HG03095 (cell line): ENCODE data around the gene TLNRD1.
"Not testable (repeated sequence)": the region's sequence is repeated elsewhere in the genome, so short reads cannot be mapped to it uniquely, and the experiment has no call there.

Experiments
- ATAC-seq: cut with Tn5 transposase; IDR thresholded peaks from one replicate; pipeline ENCODE4 v1.9.1; 2021; ENCODE audit warnings: moderate library complexity; ENCODE audit not compliant: unreplicated experiment

TLNRD1 gene

DNA sequence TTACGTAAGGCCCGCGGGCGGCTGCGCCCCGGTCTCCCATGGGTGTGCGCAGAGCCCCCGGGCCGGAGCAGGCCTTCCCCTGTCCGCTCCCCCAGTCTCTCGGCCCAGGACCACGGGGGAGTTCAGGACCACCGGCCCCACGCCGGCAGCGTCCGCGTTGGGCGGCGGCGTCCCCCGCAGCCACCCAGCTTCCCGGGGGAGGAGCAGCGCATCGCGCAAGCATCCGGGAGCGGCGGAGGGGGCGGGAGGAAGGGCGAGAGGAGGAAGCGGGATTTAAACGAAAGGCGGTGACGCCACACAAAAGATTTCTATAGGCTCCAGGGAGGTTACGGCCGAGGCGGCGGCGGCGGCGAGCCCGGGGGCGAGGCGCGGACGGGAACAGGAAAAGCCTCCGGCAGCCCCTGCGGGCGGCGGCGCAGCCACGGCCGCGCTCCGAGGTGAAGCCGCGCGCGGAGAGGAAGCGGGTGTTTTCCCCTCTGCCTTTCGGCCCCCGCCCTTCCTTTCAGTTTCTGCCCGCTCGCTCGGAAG is at the start of gene TLNRD1:
Gene TLNRD1, plus strand, starts transcription at position 300 of the 528 bp plus-strand sequence. CDS start 1,349 bp downstream, outside the sequence.
- peak; percentile 53 for ATAC-seq

DNA sequence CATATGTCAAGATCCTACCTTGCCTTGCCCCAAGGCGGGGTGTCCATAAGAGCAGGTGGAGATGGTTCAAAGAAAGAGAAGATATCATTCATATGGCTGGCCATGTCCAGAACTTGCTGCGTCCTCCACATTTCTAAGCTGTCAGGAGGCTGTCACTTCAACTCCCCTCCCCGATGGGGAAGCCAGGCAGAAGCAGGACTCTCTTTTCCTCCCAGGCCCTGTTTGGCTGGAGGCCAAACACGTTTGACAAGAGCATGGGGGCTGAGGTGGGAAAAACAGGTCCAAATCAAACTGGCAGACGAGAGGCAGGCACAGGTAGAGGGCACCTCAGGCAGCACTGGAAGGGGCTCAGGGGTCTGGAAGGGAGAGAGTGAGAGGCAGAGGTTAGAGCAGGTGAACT is 48.8 kb upstream of the TLNRD1 start:
- no peak for ATAC-seq

DNA sequence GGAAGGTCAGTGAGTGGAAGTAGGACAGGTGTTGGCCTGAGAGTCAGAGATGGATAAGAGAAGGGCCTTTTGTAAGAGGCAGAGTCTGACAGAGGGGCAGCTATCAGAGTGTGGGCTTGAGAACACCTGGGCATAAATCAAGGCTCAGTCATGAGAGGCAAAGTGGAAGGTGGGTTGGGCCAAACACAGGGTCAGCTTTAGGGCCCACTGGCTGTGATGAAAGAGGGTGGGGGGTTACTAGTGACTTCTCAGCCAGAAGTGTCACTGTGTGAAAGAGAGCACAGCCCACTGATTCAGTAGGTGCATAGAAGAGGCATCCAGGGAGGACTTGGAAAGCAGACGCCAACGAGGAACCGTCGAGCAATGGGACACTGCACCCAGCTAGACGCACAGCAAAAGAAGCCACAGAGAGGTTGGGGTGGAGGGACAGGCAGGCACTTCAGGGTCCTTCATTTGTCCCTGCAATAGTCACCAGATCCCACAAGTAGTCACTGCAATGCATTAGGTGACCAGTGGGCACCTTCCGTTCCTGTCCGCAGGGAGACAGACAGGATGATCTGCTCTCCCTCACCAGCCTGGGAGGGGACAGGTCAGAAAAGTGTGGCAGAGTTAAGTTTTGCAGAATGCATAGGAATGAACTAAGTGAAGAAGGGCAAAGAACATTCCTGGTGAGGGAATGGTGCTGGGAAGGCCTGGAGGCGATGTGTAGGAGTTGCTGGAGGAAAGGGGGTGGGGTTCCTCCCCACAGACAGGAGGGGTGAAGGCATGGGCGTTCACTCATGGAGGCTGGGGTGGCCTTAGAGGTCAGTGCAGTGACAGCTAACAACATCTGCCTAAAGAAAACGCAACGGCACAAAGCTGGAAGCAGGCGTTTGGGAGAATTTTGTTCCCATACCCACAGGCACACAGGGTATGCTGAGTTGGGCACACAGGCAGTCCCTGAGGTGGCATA is 47.4 kb upstream of the TLNRD1 start:
- no peak for ATAC-seq

DNA sequence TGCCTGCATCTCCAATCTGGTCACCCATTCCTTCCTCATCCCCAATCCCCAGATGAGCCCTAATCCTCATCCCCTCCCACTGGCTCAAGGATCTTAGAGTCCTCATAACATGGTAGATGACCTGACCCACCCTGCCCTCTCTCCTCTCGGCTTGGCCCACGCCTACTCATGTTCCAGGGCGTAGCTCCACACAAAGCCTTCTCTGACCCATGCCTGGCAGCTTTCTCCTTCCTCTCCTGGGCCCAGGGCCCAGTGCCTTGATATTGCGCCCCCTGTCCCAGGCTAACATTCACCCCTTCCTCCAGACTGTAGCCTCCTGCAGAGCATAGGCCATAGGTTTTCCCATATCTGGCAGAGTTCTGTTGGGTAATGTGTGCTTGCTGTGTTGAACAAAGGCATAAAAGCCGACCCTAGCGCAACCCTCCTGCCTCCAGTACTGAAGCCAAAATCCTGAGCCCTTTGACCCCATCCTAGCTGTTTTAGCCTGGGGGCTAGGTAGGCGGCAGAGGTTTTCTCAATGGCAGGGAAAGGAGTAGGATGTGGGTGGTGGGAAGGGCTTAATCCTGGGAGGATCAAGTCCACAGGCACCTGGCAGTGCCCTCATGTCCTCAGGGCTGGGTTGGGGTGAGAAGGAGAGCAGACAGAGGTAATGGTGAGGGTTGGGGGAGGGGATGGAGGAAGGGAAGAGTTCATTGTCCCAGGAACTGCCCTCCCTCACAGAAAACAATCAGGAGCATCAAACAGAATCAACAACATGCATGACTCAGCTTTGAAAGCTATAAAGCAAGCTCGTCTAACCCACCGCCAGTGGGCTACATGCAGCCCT is 46.6 kb upstream of the TLNRD1 start:
- ATAC-seq: no peak

DNA sequence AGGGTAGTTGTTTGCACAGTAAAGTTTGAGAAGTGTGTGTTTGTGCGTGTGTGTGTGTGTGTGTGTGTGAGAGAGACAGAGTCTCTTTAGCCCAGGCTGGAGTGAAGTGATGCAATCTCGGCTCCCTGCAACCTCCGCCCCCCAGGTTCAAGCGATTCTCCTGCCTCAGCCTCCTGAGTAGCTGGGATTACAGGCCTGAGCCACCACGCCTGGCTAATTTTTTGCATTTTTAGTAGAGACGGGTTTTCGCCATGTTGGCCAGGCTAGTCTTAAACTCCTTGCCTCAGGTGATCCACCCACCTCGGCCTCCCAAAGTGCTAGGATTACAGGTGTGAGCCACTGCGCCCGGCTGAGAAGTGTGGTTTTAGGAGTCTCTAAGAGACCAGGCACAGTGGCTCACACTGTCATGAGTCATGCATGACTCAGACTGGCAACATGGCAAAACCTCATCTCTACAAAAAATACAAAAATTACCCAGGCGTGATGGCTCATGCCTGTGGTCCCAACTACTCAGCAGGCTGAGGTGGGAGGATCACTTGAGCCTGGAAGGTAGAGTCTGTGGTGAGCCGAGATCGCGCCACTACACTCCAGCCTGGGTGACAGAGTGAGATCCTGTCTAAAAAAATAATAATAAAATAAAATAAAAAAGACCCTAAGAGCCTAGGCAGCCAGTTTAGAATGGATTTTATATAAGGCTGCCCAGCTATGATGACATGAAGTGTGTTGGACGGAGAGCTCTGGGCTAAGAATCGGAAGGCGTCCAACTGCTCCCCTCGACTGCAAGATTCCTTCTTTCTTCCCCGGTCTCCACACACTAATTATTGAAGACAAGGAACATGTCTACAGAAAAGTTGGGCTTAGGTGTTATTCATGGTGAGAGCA is 44.9 kb upstream of the TLNRD1 start:
- ATAC-seq: not testable (repeated sequence)

DNA sequence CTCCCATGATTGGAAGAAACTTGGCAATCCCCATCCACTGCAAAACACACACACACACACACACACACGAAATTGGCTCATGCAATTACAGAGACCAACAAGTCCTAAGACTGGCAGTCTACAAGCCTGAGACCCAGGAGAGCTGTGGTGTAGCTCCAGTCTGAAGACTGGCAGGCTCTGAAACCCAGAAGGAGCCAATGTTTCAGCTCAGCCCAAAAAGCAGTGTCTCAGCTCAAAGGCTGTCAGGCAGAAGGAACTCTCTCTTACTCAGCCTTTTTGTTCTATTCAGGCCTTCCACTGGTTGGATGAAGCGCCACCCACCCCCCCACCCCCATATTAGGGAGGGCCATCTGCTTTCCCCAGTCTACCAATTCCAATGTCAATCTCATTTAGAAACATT is 43.2 kb upstream of the TLNRD1 start:
- ATAC-seq: no peak

DNA sequence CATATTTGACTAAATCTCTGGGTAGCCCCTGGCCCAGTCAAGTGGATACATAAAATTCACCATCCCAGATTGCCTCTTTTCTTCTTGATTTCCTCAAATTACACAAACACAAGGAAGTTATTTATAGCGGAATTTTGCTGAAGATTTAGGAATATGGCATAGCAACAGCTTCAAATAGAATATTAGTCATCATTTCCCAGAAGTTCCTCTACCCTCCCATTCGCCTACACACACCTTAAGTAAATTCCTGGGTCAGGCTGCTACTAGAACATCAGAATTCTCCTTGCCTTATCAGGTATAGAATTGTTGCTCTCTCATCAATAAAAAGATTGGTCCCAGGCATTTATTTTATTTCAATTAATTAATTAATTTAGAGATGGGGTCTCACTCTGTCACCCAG is 42.7 kb upstream of the TLNRD1 start:
- ATAC-seq: no peak

DNA sequence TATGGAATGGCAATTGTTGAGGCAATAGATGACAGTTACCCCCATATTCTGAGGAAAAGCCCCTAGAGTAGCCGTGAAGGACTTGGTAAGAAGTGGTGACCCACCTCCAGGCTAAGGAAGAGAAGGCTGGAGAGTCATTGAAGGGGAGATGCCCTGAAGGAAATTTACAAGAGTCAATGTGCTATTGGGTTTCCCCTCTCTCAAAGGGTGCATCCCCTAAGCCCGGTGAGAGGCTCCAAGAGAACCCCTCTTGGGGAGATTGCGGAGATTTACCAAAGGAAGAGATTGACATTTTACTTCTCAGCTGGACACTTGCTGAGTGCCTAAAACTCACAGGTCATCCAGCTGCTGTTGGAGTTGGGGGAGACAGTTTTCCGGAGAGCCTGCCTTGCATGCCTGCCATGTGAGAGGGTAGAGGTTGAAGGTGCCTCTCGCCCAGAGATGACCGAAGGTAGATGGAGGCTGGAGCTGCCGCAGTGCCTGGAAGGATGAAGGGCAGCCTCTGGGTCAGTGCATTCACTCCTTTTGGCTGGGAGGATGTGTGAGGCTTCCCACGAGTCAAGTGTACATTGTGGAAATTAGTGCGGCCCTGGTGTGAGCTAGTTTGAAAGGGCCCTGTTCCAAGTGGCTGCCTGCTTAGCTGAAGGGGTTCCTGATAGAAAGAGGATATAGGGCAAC is 41.8 kb upstream of the TLNRD1 start:
- ATAC-seq: no peak

DNA sequence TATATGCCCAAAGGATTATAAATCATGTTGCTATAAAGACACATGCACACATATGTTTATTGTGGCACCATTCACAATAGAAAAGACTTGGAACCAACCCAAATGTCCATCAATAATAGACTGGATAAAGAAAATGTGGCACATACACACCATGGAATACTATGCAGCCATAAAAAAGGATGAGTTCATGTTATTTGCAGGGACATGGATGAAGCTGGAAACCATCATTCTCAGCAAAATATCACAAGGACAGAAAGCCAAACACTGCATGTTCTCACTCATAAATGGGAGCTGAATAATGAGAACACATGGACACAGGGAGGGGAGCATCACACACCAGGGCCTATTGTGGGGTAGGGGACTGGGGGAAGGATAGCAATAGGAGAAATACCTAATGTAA is 35.3 kb upstream of the TLNRD1 start:
- not testable (repeated sequence) for ATAC-seq

DNA sequence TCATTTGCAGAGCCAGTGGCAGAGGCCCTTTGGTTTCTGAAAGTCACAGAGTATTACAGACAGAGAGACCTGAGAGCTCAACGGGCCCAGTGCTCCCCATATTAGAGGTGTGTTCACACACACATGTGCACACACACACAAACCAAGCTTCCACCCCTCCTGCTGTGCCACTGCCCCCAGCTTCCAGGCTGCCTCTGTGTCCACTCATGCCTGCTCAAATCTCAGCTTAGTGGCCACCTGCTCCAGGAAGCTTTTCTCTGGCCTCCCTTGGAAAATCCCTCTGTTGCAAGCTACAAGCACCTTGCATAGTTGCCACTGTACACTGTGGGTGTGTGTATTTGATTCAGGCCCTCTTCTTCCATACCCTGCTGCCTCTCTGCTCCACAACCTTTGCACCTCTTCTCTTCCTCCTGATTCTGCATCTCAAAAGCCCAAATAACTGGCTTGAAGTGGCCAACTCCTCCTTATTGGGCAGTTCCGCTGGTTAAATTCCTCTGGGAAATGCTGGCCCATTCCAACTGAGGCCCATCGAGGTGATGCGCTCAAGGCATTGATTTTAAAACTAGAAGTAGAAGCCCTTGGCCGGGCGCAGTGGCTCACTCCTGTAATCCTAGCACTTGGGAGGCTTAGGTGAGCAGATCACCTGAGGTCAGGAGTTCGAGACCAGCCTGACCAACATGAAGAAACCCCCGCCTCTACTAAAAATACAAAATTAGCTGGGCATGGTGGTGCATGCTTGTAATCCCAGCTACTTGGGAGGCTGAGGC is 34.1 kb upstream of the TLNRD1 start:
- ATAC-seq: no peak

DNA sequence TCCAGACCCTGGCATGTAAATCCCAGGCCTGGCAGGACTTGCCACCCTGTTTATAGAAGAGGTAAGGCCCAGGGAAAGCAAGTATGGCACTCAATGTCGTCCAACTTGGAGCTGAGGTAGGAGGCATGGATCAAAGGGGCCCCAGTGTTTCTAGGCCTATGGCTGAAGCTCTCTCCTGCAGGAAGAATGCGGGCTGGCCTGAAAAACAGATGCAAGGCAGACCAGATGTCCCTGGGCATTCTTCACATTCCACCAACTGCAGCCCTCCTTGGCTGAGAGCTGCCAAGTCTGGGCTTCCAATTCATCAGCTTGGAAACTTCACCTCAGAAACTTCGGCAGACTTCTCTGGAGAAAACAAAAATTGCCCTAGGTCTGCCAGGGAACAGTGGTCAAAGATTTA is 33.3 kb upstream of the TLNRD1 start:
- no peak for ATAC-seq

DNA sequence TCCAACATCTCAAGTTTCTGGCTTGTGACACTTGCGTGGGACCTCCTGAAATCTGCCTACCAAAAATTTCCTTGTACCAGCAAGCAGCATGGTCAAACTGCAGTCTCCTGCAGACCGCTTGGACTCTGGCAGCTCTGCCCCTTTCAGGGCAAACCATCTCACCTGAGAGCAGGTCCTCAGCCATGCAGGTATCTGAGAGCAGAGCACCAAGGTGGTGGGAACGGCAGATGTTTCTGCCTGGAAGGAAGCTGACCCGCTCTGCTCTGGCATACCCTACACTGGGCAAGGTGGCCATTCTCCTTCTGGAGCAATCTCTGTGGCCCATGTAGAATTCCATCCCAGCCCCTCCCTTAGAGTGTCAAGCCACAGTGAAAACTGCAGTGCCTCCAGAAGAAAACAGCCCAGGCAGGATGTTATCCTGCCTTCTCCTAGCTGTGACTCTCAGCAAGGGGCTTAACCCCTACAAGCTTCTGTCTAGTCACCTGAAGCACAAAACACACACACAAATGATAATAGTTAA is 32.7 kb upstream of the TLNRD1 start:
- no peak for ATAC-seq

DNA sequence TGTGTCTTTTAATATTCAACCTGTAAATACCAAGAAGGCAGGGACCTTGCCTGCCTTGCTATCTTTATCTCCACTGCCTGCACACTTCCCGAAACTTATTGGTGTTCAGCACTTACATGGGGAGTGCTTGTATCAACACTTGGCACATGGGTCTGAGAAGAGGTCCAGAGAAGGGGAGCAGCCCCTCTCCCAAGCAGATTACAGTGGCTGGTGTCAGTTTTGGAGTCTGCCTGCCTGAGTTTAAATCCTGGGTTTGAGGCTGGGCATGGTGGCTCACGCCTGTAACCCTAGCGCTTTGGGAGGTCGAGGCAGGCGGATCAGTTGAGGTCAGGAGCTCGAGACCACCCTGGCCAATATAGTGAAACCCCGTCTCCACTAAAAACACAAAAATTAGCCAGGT is 31.4 kb upstream of the TLNRD1 start:
- no peak for ATAC-seq

DNA sequence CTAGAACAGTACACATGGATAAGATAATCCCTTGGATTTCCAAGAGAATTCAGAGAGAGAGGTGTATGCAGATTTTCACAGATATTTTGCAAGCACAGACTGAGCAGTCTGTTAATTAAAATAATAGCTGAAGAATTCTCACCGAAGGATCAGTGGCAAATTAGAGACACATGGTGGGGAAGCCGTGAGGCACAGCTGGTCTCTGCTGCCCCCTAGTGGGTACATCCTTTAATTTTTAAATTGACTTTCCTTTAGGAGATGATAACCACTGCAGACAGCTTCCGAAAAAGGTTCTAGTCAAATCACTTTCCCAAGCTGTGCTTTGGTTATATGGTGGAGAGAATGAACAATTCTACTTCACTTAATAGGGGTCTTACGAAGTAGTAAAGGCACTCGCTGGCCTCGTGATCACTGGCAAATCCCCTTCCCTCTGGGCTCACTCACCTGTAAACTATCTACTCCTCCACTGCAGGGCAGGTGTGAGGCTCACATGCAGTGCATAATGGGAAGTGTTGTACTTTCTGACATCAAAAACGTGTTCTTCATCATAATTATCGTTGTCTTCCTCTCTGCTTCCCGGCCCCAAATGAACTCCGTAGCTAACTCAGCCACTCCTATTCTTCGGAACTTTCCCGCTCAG is 30.6 kb upstream of the TLNRD1 start:
- no peak for ATAC-seq

DNA sequence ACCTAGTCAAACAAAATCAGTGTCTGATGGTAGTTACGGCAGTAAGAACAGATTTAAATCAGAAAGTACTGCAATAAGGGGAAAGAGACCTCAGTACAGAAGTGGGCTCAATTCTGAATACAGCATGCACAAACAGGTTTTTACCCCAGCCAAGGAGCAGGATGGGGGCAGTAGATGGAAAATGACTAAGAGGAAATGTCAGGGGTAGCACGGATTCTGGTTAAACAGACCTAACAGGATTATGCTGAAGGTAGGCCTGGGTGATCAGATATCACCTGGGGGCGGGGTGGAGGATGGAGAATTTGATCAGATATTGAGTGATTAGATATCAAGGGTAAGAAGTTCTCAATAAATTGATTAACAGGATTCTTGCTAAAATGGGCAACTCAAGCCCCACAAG is 30.1 kb upstream of the TLNRD1 start:
- no peak for ATAC-seq

DNA sequence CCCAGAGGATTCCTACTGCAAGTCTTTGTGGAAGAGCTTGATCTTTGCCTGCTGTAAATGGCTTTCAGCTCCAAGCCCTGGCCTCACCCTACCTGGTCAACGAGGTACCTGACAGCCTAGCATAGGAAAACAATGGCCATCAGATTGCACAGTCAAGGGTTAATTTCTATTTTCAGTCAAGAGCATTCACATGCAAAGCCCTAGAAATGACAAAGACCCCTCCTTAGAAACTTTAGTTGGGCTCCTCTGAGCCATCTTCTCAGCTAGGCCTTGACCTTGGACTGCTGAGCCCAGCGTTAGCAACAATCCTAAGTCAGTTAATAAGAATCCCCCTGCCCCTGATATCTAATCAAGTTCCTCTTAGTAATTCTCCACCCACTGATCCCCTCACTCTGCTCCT is 29.6 kb upstream of the TLNRD1 start:
- no peak for ATAC-seq

DNA sequence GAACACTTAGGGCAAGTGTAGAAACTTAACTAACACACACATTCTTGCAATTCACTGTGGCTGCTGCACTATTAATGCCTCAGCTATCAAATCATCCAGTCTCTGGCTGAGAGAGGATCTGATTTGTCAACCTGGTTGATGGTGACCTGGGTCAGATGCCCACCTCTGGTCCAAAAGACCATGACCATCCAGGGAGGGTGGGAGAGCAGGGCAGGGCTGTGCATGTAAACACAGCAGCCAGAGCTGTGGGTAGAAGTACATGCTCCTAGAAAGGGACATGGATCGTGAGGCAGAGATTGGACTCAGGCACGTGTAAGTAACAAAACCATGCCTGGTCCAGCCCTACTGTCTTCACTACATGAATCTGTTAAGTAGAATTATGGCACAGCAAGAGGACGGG is 28.4 kb upstream of the TLNRD1 start:
- ATAC-seq: no peak

DNA sequence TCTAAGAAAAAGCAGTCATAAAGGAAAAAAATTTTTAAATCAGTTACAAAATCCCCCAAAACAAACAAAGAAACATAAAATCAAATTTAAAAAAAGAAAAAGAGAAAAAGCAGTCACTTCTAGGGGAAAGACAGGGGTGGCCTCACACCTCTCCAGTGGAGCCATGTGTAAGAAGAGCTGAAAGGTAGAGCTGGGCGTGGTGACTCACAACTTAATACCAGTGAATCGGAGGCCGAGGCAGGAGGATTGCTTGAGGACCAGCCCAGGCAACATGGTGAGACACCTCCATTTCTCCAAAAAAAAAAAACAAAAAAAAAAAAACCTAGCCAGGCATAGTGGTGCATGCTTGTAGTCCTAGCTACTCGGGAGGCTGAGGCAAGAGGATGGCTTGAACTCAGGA is 25.8 kb upstream of the TLNRD1 start:
- no peak for ATAC-seq

DNA sequence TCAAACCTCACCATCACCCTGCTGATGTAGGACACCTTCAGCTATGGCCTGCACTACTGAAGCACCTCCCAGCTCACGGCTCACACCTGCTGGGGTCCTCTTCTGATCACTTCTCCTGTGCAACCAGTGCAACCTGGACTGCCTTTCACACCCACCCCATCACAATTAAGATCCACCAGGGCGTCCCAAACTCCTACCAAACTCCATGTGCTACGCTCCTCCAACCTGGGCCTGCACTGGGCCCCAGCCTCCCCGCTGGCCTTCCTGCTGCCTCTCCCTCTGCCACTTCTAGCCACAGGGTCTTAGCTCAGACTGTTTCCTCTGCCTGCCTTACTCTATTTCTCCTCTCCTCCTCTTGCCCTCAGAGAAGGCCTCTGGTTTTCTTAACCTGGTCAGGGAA is 23.9 kb upstream of the TLNRD1 start:
- no peak for ATAC-seq
